Ishikawa (cell line): Measurements from ENCODE around the gene TENT5C.

Experiments
- CEBPB ChIP-seq: IDR thresholded peaks from 2 replicates; pipeline ENCODE4 v1.6.1; 2012
- CREB1 ChIP-seq: IDR thresholded peaks from 2 replicates; pipeline ENCODE4 v1.6.1; 2012; ENCODE audit warnings: low read depth
- EGR1 ChIP-seq: IDR thresholded peaks from 2 replicates; pipeline ENCODE4 v1.6.1; 2012
- EP300 ChIP-seq: IDR thresholded peaks from 2 replicates; pipeline ENCODE4 v1.6.1; 2012; ENCODE audit warnings: borderline replicate concordance
- FOXM1 ChIP-seq: IDR thresholded peaks from 2 replicates; pipeline ENCODE4 v1.6.1; 2012; ENCODE audit warnings: low read depth, borderline replicate concordance
- NFIC ChIP-seq: IDR thresholded peaks from 2 replicates; pipeline ENCODE4 v1.6.1; 2012
- RAD21 ChIP-seq: IDR thresholded peaks from 2 replicates; pipeline ENCODE4 v1.6.1; 2012; ENCODE audit warnings: low read depth
- TAF1 ChIP-seq: IDR thresholded peaks from 2 replicates; pipeline ENCODE4 v1.6.1; 2012; ENCODE audit warnings: low read depth, mild to moderate bottlenecking
- TCF12 ChIP-seq: IDR thresholded peaks from 2 replicates; pipeline ENCODE4 v1.6.1; 2012; ENCODE audit warnings: low read depth
- TEAD4 ChIP-seq: IDR thresholded peaks from 2 replicates; pipeline ENCODE4 v1.6.1; 2012
- YY1 ChIP-seq: IDR thresholded peaks from 2 replicates; pipeline ENCODE4 v1.6.1; 2012; ENCODE audit warnings: low read depth
- ZBTB7A ChIP-seq: IDR thresholded peaks from 2 replicates; pipeline ENCODE4 v1.6.1; 2012; ENCODE audit warnings: low read depth
- TF ChIP-seq, protein P1 (sequence below): IDR thresholded peaks from 2 replicates; pipeline ENCODE4 v1.6.1; 2012; ENCODE audit warnings: low read depth, mild to moderate bottlenecking
- TF ChIP-seq, protein P2 (sequence below): IDR thresholded peaks from 2 replicates; pipeline ENCODE4 v1.6.1; 2012
- TF ChIP-seq, protein P3 (sequence below): IDR thresholded peaks from 2 replicates; pipeline ENCODE4 v1.6.1; 2012

The TENT5C gene

DNA sequence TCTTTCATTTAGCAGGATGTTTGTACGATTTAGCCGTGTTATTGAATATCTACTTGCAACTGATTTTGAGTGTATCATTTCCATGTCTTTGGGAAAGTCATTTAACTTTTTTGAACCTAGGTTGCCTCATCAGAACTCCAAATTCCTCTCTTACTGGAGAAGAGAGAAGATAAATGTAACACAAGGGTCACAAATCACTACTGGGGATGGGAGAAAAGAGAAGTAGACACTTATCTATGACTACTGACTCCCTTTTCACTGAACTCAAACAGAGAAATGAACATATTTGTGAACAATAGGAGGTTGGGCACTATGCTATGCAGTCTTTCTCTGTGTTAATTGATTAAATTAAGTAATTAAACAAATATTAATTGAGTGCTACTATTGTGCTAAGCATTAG lies 42.2 kb downstream of the TENT5C start:
- TF ChIP-seq CEBPB = no peak
- TF ChIP-seq ZBTB7A = no peak
- TF ChIP-seq NFIC = no peak
- TF ChIP-seq, protein P1, sequence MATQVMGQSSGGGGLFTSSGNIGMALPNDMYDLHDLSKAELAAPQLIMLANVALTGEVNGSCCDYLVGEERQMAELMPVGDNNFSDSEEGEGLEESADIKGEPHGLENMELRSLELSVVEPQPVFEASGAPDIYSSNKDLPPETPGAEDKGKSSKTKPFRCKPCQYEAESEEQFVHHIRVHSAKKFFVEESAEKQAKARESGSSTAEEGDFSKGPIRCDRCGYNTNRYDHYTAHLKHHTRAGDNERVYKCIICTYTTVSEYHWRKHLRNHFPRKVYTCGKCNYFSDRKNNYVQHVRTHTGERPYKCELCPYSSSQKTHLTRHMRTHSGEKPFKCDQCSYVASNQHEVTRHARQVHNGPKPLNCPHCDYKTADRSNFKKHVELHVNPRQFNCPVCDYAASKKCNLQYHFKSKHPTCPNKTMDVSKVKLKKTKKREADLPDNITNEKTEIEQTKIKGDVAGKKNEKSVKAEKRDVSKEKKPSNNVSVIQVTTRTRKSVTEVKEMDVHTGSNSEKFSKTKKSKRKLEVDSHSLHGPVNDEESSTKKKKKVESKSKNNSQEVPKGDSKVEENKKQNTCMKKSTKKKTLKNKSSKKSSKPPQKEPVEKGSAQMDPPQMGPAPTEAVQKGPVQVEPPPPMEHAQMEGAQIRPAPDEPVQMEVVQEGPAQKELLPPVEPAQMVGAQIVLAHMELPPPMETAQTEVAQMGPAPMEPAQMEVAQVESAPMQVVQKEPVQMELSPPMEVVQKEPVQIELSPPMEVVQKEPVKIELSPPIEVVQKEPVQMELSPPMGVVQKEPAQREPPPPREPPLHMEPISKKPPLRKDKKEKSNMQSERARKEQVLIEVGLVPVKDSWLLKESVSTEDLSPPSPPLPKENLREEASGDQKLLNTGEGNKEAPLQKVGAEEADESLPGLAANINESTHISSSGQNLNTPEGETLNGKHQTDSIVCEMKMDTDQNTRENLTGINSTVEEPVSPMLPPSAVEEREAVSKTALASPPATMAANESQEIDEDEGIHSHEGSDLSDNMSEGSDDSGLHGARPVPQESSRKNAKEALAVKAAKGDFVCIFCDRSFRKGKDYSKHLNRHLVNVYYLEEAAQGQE = no peak
- TF ChIP-seq CREB1 = no peak
- TF ChIP-seq TAF1 = no peak
- no peak for TF ChIP-seq TEAD4
- TF ChIP-seq, protein P2, sequence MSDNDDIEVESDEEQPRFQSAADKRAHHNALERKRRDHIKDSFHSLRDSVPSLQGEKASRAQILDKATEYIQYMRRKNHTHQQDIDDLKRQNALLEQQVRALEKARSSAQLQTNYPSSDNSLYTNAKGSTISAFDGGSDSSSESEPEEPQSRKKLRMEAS = no peak
- no peak for TF ChIP-seq EGR1
- TF ChIP-seq, protein P3, sequence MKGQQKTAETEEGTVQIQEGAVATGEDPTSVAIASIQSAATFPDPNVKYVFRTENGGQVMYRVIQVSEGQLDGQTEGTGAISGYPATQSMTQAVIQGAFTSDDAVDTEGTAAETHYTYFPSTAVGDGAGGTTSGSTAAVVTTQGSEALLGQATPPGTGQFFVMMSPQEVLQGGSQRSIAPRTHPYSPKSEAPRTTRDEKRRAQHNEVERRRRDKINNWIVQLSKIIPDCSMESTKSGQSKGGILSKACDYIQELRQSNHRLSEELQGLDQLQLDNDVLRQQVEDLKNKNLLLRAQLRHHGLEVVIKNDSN = no peak
- TF ChIP-seq FOXM1 = no peak
- TF ChIP-seq TCF12 = no peak

DNA sequence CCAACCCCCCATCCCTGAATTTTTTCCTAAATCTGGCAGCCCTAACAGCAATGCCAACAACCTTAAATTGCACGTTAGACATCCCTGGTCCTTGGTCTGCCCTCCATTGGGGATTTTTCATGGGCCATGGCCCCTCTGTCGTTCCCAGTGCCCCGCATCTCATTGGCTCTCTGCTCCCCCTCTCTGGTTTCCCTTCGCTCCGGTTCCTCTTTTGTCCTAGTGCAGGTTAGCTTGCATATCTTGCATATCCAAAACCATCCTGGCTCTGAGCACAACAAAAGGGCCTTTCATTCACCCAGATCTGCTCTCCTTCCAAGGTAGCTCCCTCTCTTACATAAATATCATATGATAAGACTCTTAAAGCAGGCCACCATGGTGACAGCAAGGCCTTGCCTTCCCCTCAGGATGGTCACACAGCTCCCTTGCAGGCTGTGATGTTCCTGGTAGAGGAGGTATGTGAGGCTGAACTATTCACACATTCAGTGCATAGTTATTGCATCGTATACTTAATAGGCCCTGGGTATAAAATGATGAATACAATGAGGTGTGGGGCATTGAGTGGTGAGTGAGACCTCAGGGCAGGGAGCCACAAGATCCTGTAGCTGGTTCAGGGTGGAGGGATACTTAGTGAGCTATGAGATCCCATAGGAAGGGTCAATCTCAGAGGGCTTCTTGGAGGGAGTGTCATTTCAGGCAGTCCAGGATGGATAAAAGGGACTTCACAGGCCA lies 45.2 kb downstream of the TENT5C start:
- TF ChIP-seq RAD21 = no peak
- no peak for TF ChIP-seq EP300
- TF ChIP-seq, protein P3 = no peak
- no peak for TF ChIP-seq YY1
- TF ChIP-seq CEBPB = no peak
- no peak for TF ChIP-seq NFIC
- no peak for TF ChIP-seq EGR1
- no peak for TF ChIP-seq TEAD4

DNA sequence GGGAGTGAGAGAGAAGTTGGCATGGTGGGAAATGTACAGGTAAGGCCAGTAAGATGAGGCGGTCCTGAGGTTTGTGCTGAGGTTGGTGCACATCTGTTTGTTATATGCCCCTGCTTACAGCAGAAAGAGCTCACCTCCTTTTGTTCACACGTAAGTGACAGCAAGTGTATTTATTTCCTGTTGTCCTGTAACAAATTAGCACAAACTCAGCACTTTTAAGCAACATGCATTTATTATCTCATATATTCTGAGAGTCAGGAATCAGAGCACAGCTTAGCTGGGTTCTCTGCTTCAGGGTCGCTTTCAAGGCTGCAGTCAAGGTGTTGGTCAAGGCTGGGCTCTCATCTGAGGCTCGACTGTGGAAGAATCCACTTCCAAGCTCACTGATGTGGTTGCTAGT lies 45.8 kb downstream of the TENT5C start:
- TF ChIP-seq CREB1 (no peak), RAD21 (no peak)

DNA sequence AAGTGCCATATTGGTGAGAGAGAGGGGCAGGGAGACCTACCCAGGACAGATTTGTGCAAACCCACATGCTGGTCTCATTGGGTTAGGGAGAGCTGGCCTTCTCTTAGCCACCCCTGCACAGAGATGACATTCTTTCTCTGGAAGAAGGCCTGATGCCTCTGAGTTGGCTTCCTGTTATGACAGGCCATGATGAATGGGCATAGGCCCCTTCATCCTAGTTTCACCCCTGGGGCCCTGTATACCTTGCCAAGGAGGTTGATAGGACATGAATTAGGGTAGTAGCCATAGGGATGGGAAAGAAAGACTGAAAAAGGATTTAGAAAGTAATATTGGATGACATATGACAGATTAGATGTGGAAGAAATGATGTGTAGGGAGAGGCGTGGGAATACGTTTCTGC lies 46.6 kb downstream of the TENT5C start:
- TF ChIP-seq CEBPB = no peak
- TF ChIP-seq TAF1 = no peak
- TF ChIP-seq CREB1 = no peak
- no peak for TF ChIP-seq TCF12
- TF ChIP-seq TEAD4 = no peak
- TF ChIP-seq YY1 = no peak
- no peak for TF ChIP-seq EGR1
- TF ChIP-seq FOXM1 = no peak
- TF ChIP-seq, protein P1 = no peak
- no peak for TF ChIP-seq ZBTB7A
- TF ChIP-seq, protein P3 = no peak
- TF ChIP-seq, protein P2 = no peak
- TF ChIP-seq NFIC = no peak
- TF ChIP-seq RAD21 = no peak
- TF ChIP-seq EP300 = no peak

DNA sequence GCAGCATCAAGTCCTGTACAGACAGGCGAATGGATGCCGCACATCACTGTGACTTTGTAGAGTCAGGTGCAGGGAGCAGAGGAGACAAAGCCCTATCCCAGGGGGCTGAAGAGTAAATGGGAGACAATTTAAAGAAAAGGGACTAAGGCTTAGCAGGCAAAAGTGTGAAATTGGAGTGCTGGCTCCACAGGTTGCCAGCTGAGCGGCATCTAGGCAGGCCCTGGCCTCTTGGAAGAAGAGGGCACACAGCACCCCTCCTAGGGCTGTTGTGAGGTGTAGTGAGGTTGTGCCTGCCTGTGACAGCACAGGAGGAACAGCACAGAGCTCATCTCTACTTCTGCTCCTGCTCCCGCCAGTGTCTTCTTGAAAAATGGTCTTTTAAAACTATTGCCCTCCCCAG lies 47.3 kb downstream of the TENT5C start:
- TF ChIP-seq ZBTB7A = no peak
- no peak for TF ChIP-seq CREB1
- no peak for TF ChIP-seq NFIC
- no peak for TF ChIP-seq TCF12
- TF ChIP-seq, protein P2 = no peak
- TF ChIP-seq TAF1 = no peak
- TF ChIP-seq TEAD4 = no peak

DNA sequence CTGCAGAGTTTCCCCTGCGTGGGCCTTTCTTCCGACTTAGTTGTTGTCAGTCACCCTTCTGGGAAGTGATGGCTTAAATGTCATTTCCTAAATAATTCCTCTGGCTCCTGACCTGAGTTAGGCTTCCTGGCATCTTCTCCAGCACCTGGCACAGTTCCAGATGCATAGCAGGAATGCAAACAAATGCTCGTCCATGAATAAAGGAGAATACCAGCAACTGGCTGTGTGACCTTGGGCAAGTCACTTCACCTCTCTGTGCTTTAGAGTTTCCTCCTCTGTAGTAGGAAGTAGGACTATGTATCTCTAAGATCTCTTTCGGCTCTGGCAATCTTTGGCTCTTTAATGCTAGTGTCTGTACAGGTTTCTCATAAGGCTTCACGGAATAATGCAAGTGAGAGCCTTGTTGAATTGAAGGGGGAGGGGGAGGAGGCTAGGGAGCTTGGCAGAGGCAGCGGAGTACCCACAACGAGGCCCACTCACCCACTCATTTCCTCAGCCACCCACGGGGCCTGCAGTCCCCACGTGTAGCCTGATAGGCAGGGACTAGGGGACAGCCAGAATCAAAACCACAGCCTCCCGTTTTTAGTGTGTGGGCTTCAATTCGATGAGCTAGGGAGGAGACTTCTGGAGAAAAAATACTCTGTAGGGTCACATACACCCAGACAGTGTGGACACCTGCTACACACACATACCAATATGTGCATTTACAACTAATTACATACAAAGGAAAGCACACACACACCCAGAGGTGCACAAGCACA lies 48.1 kb downstream of the TENT5C start:
- TF ChIP-seq FOXM1 (no peak), ZBTB7A (no peak), EP300 (no peak), CEBPB (no peak), EGR1 (no peak), RAD21 (no peak), CREB1 (no peak), NFIC (no peak), TAF1 (no peak), YY1 (no peak)
- TF ChIP-seq, protein P3 = no peak
- TF ChIP-seq, protein P1 = no peak
- TF ChIP-seq, protein P2 = no peak
